Activated CD4-positive, alpha-beta T cell treated with anti-CD3 and anti-CD28 coated beads, Interleukin-2, Interleukin-4, amounts not matched to agents 100 ng/mL and 50 ng/mL, durations not matched to agents 16 hours and 8 hours (primary cell): ENCODE results near the gene PDE8A.
A peak's percentile ranks its signal among the peaks of the same experiment; 100 is the strongest.

Experiments
- DNase-seq: peaks from one replicate; pipeline ENCODE4 v3.0.0-alpha.2; 2020; ENCODE audit warnings: low spot score

The PDE8A gene

GRCh38 chr15:85034276-85034675 lies 52.6 kb downstream of the PDE8A start:
- no peak for DNase-seq

GRCh38 chr15:85035980-85036379 lies 54.3 kb downstream of the PDE8A start:
- no peak for DNase-seq

- no peak for DNase-seq
These were observed 55.1 kb downstream of the PDE8A start for GRCh38 chr15:85036716-85037115.

DNA sequence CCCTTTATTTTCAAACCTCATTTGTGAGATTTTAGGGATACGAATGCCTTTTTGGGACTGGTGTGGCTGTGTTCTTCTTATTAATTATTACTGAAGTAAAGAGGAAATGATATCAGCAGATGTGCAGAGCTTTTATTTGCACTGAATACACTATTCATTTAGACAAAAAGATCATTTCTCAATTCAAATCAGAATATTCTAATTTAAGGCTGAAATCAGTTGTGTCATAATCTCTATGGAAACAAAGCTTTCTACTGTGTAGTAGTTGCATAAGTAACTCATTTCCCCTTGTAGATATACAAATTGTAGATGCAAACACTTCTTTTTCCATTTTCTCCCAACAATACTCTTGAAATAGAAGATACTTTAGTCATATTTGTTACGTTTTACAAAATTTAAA lies 56.0 kb downstream of the PDE8A start:
- no peak for DNase-seq

GRCh38 chr15:85041230-85041629 lies 59.6 kb downstream of the PDE8A start:
- no peak for DNase-seq

- DNase-seq: peak; percentile 29
These were observed 62.7 kb downstream of the PDE8A start for GRCh38 chr15:85044251-85044853.

GRCh38 chr15:85044894-85045293 lies 63.2 kb downstream of the PDE8A start:
- no peak for DNase-seq

DNA sequence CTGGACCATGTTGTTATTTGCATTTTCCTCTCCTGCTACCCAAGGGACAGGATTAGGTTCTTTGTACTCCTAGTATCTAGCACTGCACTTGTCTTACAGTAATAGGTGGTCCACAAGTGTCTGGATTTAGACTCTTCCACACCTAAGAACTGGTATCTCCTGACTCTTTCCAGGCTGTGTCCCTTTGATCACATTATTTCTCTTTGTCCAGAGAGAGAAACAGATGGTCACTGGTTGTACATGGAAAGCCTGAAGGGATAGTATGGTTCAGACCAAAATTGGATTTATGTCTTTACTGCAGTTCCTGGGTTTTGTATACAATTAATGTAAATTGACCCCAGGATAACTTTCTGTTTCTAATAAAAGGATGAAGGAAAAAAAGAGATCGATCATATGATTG lies 64.0 kb downstream of the PDE8A start:
- DNase-seq: no peak

- DNase-seq: no peak
These were observed 65.8 kb downstream of the PDE8A start for GRCh38 chr15:85047271-85047948.

DNA sequence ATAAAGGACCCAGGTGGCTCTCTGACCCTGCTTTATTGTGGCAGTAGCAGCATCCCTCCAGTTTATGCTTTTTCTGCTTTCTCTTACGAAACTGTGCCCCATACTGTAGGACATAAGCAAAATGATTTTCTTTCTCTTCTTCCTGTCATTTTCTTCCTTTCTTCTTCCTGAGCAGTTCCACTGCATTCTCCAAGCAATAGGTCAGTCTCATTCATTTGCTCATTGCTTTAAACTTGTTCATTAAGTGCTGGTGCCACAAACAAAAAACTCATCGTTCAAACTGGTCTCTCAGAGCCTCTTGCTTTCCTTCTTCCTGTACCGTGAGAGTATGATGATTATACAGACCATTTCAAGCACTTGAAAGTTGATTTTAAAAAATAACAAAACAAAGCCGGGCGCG lies 66.8 kb downstream of the PDE8A start:
- no peak for DNase-seq

GRCh38 chr15:85049805-85050204 lies 68.1 kb downstream of the PDE8A start:
- no peak for DNase-seq

GRCh38 chr15:85059734-85060133 lies 78.1 kb downstream of the PDE8A start:
- no peak for DNase-seq

GRCh38 chr15:85062560-85062959 lies 80.9 kb downstream of the PDE8A start:
- DNase-seq: no peak

DNA sequence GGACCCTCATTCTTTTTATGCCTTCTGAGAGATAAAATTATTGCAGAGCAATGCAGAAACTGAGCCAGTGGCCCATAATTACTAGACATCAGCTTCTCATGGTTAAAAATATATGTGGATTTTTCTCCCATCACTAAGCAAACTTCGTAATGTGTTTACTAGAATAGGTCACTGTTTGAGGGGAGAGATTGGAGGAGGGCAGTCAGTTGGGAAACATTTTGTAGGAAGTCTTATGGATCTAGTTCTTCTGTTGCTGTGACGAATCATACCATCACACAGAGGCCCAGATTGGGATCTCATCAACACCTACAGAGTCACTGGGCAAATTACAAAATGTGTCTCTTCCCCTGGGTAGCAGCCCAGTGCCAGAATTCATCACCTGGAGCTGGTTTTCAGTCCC lies 81.4 kb downstream of the PDE8A start:
- no peak for DNase-seq

- no peak for DNase-seq
These were observed 81.9 kb downstream of the PDE8A start for GRCh38 chr15:85063522-85064079.

DNA sequence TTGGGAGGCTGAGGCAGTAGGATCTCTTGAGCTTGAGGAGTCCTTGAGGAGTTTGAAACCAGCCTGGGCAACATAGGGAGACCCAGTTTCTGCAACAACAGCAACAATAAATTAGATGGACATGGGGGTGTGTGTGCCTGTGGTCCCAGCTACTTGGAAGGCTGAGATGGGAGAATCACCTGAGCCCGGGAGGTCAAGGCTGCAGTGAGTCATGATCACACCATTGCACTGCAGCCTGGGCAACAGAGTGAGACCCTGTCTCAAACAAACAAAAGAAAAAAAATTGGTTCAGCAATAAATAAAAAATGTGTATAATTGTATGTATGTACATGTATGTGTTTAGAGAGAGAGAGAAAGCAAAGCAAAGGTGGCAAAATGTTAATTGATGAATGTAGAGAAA lies 83.1 kb downstream of the PDE8A start:
- DNase-seq: no peak

GRCh38 chr15:85071061-85071460 lies 89.4 kb downstream of the PDE8A start:
- no peak for DNase-seq

DNA sequence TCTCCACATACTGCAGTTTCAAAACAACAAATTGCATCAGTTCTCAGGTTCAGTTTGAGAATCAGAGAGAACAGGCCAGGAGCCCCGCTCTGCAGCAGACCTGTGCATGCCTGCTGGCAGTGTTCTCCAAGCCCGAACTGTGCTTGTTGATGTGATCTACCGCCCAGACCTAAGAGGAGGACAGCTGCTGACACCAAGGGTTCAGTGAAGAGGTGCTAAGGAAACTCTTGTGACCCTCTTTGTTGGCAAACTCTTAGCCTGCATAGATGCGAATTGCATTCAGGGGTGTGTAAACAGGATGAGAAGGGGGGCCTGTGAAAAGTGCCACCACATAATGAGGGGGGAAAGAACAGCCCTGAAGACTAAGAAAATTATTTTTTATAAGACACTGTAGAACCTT lies 89.8 kb downstream of the PDE8A start:
- DNase-seq: no peak

- DNase-seq: no peak
These were observed 91.3 kb downstream of the PDE8A start for GRCh38 chr15:85072917-85073316.

DNA sequence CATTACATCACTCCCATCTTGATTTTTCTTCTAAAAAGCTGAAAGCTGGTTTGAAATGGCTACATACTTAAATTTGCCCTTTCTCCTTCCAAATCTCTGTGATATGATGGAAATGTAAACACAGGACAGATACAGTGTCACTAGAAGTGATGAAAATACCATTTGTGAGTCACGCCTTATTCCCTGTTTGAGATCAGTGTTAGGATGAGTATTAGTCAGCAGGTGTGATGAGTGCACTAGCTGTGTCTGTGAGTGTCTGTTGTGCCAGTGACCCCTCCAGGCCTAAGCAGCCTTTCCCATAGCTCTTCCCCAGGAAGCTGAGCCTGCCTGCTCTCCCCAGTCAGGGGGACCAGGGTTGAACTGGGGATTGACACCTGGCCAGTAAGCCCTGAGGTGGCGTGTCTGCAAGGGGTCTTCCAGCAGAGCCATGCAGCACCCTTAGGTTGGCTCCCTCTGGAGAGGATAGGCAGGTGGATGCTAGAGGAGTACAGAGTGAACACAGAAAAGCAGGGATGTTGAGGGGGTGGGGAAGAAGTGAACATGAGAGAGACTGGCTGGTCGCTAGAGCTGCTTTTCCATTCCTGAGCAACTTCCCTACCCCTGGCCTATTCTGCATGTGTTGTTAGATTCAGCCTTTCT lies 92.0 kb downstream of the PDE8A start:
- DNase-seq: peak; percentile 79

GRCh38 chr15:85086855-85087254 lies 105.2 kb downstream of the PDE8A start:
- no peak for DNase-seq

GRCh38 chr15:85088300-85088699 lies 106.6 kb downstream of the PDE8A start:
- no peak for DNase-seq

- no peak for DNase-seq
These were observed 108.4 kb downstream of the PDE8A start for GRCh38 chr15:85089929-85090597.
